ENCODE measurements around the gene EHBP1L1.

The EHBP1L1 gene

DNA sequence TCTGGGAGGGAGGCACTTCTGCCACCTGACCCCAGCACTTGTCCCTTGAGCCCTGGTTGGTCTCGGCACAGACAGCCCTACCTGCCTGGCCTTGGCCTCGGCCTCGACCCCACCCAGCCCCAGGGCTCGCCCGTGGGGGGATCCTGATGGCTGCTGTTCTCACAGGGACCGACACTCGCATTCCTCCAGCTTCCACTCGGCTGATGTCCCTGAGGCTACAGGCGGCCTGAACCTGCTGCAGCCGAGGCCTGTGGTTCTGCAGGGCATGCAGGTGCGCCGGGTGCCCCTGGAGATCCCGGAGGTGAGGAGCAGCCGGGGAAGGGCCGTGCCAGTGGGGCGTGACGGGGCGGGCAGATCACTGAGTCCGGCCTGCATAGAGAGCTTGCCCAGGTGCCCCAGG, 44.8 kb downstream of the EHBP1L1 start:
- no peak for TF ChIP-seq CTCF (IDR thresholded peaks at IDR 0.05; ENCODE audit: borderline replicate concordance, insufficient read depth, low read depth, low read length)
- no peak overlapping the region for H3K4me3 ChIP-seq (ENCODE audit: low read depth, low read length)

- no peak overlapping the region for H3K4me3 ChIP-seq (ENCODE audit: low read depth, low read length)
- no peak for TF ChIP-seq CTCF (IDR thresholded peaks at IDR 0.05; ENCODE audit: borderline replicate concordance, insufficient read depth, low read depth, low read length)
These were observed 45.6 kb downstream of the EHBP1L1 start for GRCh38 chr11:65621460-65621859.

GRCh38 chr11:65622011-65622410, 46.2 kb downstream of the EHBP1L1 start:
- H3K4me3 ChIP-seq (ENCODE audit: low read depth, low read length): no peak overlapping the region
- no peak for TF ChIP-seq CTCF (IDR thresholded peaks at IDR 0.05; ENCODE audit: borderline replicate concordance, insufficient read depth, low read depth, low read length)

DNA sequence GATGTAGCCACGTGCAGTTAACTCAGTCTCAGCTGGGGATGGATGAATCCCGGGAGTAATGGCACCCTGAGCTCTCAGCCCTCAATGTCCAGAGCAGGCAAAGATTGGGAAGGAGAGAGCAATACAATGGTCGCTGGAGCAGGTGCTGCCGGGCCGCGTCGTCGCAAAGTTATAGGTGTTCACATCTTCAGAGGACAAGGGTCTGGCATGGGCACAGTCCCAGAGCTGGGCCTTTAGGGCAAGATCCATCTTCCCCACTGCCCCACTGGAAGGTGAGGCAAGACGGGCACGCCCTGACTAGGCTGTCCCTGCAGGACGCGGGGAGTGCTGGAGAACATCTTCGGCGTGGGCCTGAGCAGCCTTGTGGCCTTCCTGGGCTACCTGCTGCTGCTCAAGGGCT, 47.3 kb downstream of the EHBP1L1 start:
- H3K4me3 ChIP-seq (ENCODE audit: low read depth, low read length): no peak overlapping the region
- no peak for TF ChIP-seq CTCF (IDR thresholded peaks at IDR 0.05; ENCODE audit: borderline replicate concordance, insufficient read depth, low read depth, low read length)

GRCh38 chr11:65623852-65624616, 48.2 kb downstream of the EHBP1L1 start:
- H3K4me3 ChIP-seq (ENCODE audit: low read depth, low read length): no peak overlapping the region
- no peak for TF ChIP-seq CTCF (IDR thresholded peaks at IDR 0.05; ENCODE audit: borderline replicate concordance, insufficient read depth, low read depth, low read length)

- TF ChIP-seq CTCF (IDR thresholded peaks at IDR 0.05; ENCODE audit: borderline replicate concordance, insufficient read depth, low read depth, low read length): no peak
- H3K4me3 ChIP-seq (ENCODE audit: low read depth, low read length): no peak overlapping the region
These were observed 49.2 kb downstream of the EHBP1L1 start for GRCh38 chr11:65624931-65625627.
